IPS DF 6.9 (cell line): Measurements from ENCODE around the gene TSPAN18.

Experiments
- DNase-seq: peaks from one replicate; pipeline ENCODE4 v3.0.0-alpha.2; 2013; ENCODE audit warnings: low read depth, low spot score
- H3K27ac ChIP-seq: one replicate; pipeline ENCODE4 v1.5.1; 2013; ENCODE audit warnings: low read length, control low read depth
- H3K27me3 ChIP-seq: 2 replicates; pipeline ENCODE4 v1.6.1; 2013; ENCODE audit warnings: mild to moderate bottlenecking, low read length; ENCODE audit not compliant: control insufficient read depth, insufficient read depth
- H3K36me3 ChIP-seq: 2 replicates; pipeline ENCODE4 v1.6.1; 2013; ENCODE audit warnings: low read length; ENCODE audit not compliant: control insufficient read depth, insufficient read depth
- H3K4me1 ChIP-seq: 2 replicates; pipeline ENCODE4 v1.6.1; 2013; ENCODE audit warnings: low read length; ENCODE audit not compliant: control insufficient read depth, insufficient read depth
- H3K4me3 ChIP-seq: 2 replicates; pipeline ENCODE4 v1.5.1; 2013; ENCODE audit warnings: mild to moderate bottlenecking, low read length
- H3K9me3 ChIP-seq: 2 replicates; pipeline ENCODE4 v1.6.1; 2013; ENCODE audit warnings: low read length, inconsistent platforms; ENCODE audit not compliant: control insufficient read depth, insufficient read depth
- WGBS: extraction: QIAGEN DNeasy Blood & Tissue Kit; methylation state at CpG from one replicate; pipeline ENCODE4 v1.1.7; 2013; ENCODE audit warnings: mixed read lengths, missing lambda C conversion rate; ENCODE audit not compliant: insufficient read length, insufficient coverage; 5-methylcytosine and 5-hydroxymethylcytosine counted together

Gene TSPAN18

GRCh38 chr11:44737245-44738085, 10.7 kb downstream of the TSPAN18 start:
- H3K27ac ChIP-seq = no peak overlapping the region
- WGBS = no CpG with 5 or more reads among the region's 11 CpGs
- H3K36me3 ChIP-seq = no peaks in the 10 kb centered on the region
- H3K4me3 ChIP-seq = no peak overlapping the region
- peaks cover 15% of the 10 kb centered on the region for H3K4me1 ChIP-seq
- no peaks in the 10 kb centered on the region for H3K27me3 ChIP-seq
- DNase-seq = no peak
- no peaks in the 10 kb centered on the region for H3K9me3 ChIP-seq

GRCh38 chr11:44738791-44739190, 12.0 kb downstream of the TSPAN18 start:
- DNase-seq = no peak
- no CpG with 5 or more reads among the region's 5 CpGs for WGBS
- H3K4me3 ChIP-seq = no peak overlapping the region
- H3K27me3 ChIP-seq = no peaks in the 10 kb centered on the region
- H3K4me1 ChIP-seq = peaks cover 15% of the 10 kb centered on the region
- no peak overlapping the region for H3K27ac ChIP-seq
- no peaks in the 10 kb centered on the region for H3K36me3 ChIP-seq
- no peaks in the 10 kb centered on the region for H3K9me3 ChIP-seq

GRCh38 chr11:44740967-44741366, 14.2 kb downstream of the TSPAN18 start:
- H3K36me3 ChIP-seq = no peaks in the 10 kb centered on the region
- H3K9me3 ChIP-seq = no peaks in the 10 kb centered on the region
- DNase-seq = no peak
- no peaks in the 10 kb centered on the region for H3K27me3 ChIP-seq
- no peak overlapping the region for H3K27ac ChIP-seq
- no peak overlapping the region for H3K4me3 ChIP-seq
- peaks cover 13% of the 10 kb centered on the region for H3K4me1 ChIP-seq
- WGBS = no CpG with 5 or more reads among the region's 8 CpGs

GRCh38 chr11:44741976-44742375, 15.2 kb downstream of the TSPAN18 start:
- no peak for DNase-seq
- Histone ChIP-seq H3K4me1 (peaks cover 13% of the 10 kb centered on the region), H3K9me3 (no peaks in the 10 kb centered on the region), H3K27ac (no peak overlapping the region), H3K36me3 (no peaks in the 10 kb centered on the region), H3K4me3 (no peak overlapping the region), H3K27me3 (no peaks in the 10 kb centered on the region)
- no CpG with 5 or more reads among the region's 4 CpGs for WGBS

GRCh38 chr11:44742508-44743246, 15.9 kb downstream of the TSPAN18 start:
- H3K4me3 ChIP-seq = no peak overlapping the region
- H3K36me3 ChIP-seq = no peaks in the 10 kb centered on the region
- no peak overlapping the region for H3K27ac ChIP-seq
- H3K27me3 ChIP-seq = no peaks in the 10 kb centered on the region
- WGBS = no CpG with 5 or more reads among the region's 11 CpGs
- H3K4me1 ChIP-seq = peaks cover 13% of the 10 kb centered on the region
- no peaks in the 10 kb centered on the region for H3K9me3 ChIP-seq
- no peak for DNase-seq

GRCh38 chr11:44743326-44743725, 16.6 kb downstream of the TSPAN18 start:
- peaks cover 13% of the 10 kb centered on the region for H3K4me1 ChIP-seq

GRCh38 chr11:44743959-44744557, 17.3 kb downstream of the TSPAN18 start:
- no CpG with 5 or more reads among the region's 5 CpGs for WGBS
- DNase-seq = no peak
- Histone ChIP-seq H3K36me3 (no peaks in the 10 kb centered on the region), H3K27me3 (no peaks in the 10 kb centered on the region), H3K4me3 (no peak overlapping the region), H3K9me3 (no peaks in the 10 kb centered on the region), H3K27ac (no peak overlapping the region), H3K4me1 (peaks cover 13% of the 10 kb centered on the region)

More at GRCh38 chr11:44743326-44743725, 16.6 kb downstream of the TSPAN18 start:
- DNase-seq = no peak
- no CpG with 5 or more reads among the region's 12 CpGs for WGBS
- H3K27me3 ChIP-seq = no peaks in the 10 kb centered on the region
- no peaks in the 10 kb centered on the region for H3K36me3 ChIP-seq
- H3K9me3 ChIP-seq = no peaks in the 10 kb centered on the region
- H3K27ac ChIP-seq = no peak overlapping the region
- H3K4me3 ChIP-seq = no peak overlapping the region

GRCh38 chr11:44746894-44747293, 20.1 kb downstream of the TSPAN18 start:
- DNase-seq = no peak
- no peak overlapping the region for H3K4me3 ChIP-seq
- no peak overlapping the region for H3K27ac ChIP-seq
- H3K27me3 ChIP-seq = no peaks in the 10 kb centered on the region
- peaks cover 8% of the 10 kb centered on the region for H3K4me1 ChIP-seq
- no peaks in the 10 kb centered on the region for H3K36me3 ChIP-seq
- no CpG with 5 or more reads among the region's 7 CpGs for WGBS
- no peaks in the 10 kb centered on the region for H3K9me3 ChIP-seq

GRCh38 chr11:44747316-44747715, 20.6 kb downstream of the TSPAN18 start:
- Histone ChIP-seq H3K27ac (no peak overlapping the region), H3K4me3 (no peak overlapping the region), H3K4me1 (peaks cover 6% of the 10 kb centered on the region), H3K27me3 (no peaks in the 10 kb centered on the region), H3K36me3 (no peaks in the 10 kb centered on the region), H3K9me3 (no peaks in the 10 kb centered on the region)
- no peak for DNase-seq
- no CpG with 5 or more reads among the region's 7 CpGs for WGBS

- DNase-seq = no peak
- no CpG with 5 or more reads among the region's 5 CpGs for whole genome bisulfite sequencing
- Histone ChIP-seq H3K4me3 (no peak overlapping the region), H3K27ac (no peak overlapping the region), H3K27me3 (no peaks in the 10 kb centered on the region), H3K4me1 (peaks cover 3% of the 10 kb centered on the region; the same call in 1 of the 2 replicates), H3K9me3 (no peaks in the 10 kb centered on the region), H3K36me3 (no peaks in the 10 kb centered on the region)
Observed at GRCh38 chr11:44747836-44748235, 21.1 kb downstream of the TSPAN18 start.
